Nephron (organoid): ENCODE data around the gene NFKBIE.
A peak's percentile ranks its signal among the peaks of the same experiment; 100 is the strongest.

Source experiments
- H3K27ac Mint-ChIP-seq, 3 experiments: 2 replicates each; pipeline ENCODE4 v1.8.0; 2020; ENCODE audit warnings: mixed read lengths in 3 of 3, mild to moderate bottlenecking in 2 of 3, moderate library complexity in 1 of 3
- H3K27me3 Mint-ChIP-seq: 2 replicates; pipeline ENCODE4 v1.8.0; 2021; ENCODE audit warnings: low read depth, mild to moderate bottlenecking, moderate library complexity, mixed read lengths
- H3K36me3 Mint-ChIP-seq: 2 replicates; pipeline ENCODE4 v1.8.0; 2020; ENCODE audit warnings: low read depth, mixed read lengths
- H3K4me1 Mint-ChIP-seq: 2 replicates; pipeline ENCODE4 v1.8.0; 2020; ENCODE audit warnings: mixed read lengths
- H3K4me3 Mint-ChIP-seq, 3 experiments: 2 replicates each; pipeline ENCODE4 v1.8.0; 2020; ENCODE audit warnings: mild to moderate bottlenecking in 3 of 3, mixed read lengths in 3 of 3, moderate library complexity in 2 of 3
- H3K9me3 Mint-ChIP-seq: 2 replicates; pipeline ENCODE4 v1.8.0; 2020; ENCODE audit warnings: mixed read lengths
- CTCF ChIP-seq, 3 experiments: fragments of 200-600 bp; sonication (generic); IDR thresholded peaks; one replicate each; pipeline ENCODE4 v1.5.0; 2021; ENCODE audit warnings: antibody characterized with exemption in 3 of 3; ENCODE audit not compliant: unreplicated experiment in 3 of 3

Gene NFKBIE

DNA sequence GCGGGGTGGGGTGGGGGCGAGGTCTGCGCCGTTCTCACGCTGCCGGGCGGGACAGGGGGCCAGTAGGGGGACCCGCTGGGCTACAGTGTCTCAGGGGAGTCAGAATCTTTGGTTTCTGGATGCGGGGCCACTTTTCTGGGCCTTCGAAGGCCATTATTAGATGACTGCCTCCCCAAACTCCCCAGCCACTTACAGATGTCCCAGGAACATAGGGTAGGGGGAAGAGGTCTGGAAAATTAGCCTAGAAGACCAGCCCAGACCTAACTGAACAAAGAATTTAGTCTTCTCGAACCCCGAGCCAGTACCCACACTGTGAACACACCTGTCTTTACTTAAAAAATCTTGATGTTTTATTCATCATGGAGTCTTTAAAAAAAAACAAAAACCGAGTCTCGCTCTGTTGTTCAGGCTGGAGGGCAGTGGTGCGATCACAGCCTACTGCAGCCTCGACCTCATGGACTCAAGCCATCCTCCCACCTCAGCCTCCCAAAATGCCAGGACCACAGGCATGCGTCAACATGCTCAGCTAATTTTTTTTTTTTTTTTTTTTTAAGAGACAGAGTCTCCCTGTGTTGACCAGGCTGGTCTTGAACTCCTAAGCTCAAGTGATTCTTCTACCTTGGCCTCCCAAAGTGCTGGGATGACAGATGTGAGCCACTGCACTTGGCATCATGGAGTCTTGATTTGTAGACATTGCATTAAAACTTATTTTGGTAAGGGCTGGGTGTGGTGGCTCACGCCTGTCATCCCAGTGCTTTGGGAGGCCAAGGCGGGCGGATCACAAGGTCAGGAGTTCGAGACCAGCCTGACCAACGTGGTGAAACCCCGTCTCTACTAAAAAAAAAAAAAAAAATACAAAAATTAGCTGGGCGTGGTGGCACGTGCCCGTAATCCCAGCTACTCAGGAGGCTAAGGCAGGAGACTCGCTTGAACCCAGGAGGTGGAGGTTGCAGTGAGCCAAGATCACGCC is 45.3 kb downstream of the NFKBIE start:
- Mint-ChIP-seq H3K9me3 (no peaks in the 10 kb centered on the region), H3K27ac (peak overlapping the region; percentile 31 to 83 (median 81)), H3K27me3 (peaks cover 12% of the 10 kb centered on the region), H3K36me3 (no peaks in the 10 kb centered on the region), H3K4me3 (peak overlapping the region; percentile 63 to 91 (median 79)), H3K4me1 (peaks cover 59% of the 10 kb centered on the region)
- no peak for TF ChIP-seq CTCF (IDR thresholded peaks at IDR 0.05; ENCODE audit: unreplicated experiment in 3 of 3)

- peaks cover 51% of the 10 kb centered on the region for H3K4me1 Mint-ChIP-seq
- peak overlapping the region; percentile 79 to 91 (median 86) for H3K4me3 Mint-ChIP-seq
- H3K36me3 Mint-ChIP-seq, result no peaks in the 10 kb centered on the region
- no peaks in the 10 kb centered on the region for H3K9me3 Mint-ChIP-seq
- TF ChIP-seq CTCF (IDR thresholded peaks at IDR 0.05; ENCODE audit: unreplicated experiment in 3 of 3), result no peak
- peak overlapping the region; percentile 83 to 97 (median 96) for H3K27ac Mint-ChIP-seq
- peaks cover 8% of the 10 kb centered on the region for H3K27me3 Mint-ChIP-seq
These were observed 46.1 kb downstream of the NFKBIE start for GRCh38 chr6:44219053-44219814.

DNA sequence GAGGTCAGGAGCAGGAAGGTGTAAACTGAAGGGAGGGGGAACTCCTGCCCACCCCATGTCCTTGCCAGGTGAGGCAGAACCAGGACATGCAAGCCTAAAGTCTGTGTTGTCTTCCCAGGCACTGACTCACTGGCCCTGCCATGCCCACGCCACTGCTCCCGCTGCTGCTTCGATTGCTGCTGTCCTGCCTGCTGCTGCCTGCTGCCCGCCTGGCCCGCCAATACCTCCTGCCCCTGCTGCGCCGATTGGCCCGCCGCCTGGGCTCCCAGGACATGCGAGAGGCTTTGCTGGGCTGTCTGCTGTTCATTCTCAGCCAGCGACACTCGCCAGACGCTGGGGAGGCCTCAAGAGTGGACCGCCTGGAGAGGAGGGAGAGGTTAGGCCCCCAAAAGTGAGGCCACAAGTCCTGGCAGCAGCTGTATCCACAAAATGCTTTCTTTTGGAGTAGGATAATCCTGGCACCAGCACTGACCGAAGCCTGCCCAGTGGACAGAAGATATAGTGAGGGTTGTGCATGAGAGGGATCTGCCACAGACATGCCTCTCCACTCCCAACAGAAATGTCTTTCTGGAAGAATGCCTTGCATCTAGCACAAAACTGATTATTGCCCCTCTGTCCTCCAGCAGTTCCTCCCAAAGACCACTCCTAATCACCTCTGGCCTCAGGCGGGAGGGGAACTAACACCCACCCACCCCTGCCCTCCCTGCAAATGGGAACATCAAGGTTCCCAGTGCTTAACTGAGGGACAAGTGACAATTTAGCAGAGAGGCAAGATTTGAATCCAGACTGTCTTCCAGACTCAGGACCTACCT is 47.8 kb downstream of the NFKBIE start:
- Mint-ChIP-seq H3K4me3 (peak overlapping the region; percentile 70 to 91 (median 82)), H3K9me3 (no peaks in the 10 kb centered on the region), H3K27me3 (peaks cover 8% of the 10 kb centered on the region), H3K27ac (peak overlapping the region; percentile 92 to 97 (median 96)), H3K4me1 (peaks cover 45% of the 10 kb centered on the region), H3K36me3 (no peaks in the 10 kb centered on the region)
- no peak for TF ChIP-seq CTCF (IDR thresholded peaks at IDR 0.05; ENCODE audit: unreplicated experiment in 3 of 3)

DNA sequence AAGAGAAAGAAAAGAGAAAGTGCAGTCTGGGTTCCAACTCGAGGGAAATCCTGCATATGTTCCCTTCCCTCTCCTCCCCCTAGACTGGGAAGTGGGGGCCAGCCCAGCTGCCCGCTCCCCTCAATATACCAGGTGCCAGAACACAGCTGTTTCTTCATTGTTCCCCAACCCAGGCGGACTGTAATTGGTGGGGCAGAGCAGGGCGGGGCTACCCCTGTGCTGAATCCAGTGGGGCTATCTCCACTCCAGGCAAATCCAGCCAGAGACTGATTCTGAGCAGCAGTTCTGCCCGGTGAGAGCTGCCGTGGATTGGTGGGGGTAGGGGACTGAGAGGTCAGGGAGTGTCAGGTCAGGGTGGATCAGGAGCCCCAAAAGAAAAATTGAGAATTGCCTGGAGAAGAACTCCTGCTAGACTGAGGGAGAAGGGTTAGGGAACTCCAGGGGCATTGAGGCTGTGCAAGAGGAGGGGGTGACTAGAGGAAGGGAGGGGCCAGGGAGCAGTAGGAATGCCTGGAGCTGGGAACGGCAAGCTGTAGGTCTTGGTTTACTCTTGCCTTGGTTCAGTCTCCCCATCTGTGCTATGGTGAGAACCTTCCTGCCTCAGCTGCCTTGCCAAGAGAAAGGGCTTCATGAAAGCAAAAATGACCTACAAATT is 48.5 kb downstream of the NFKBIE start, which contains the start of gene MYMX:
Gene MYMX (plus strand): TSS at position 250 of the 655 bp plus-strand sequence. CDS start 546 bp downstream, outside the sequence.
- TF ChIP-seq CTCF (IDR thresholded peaks at IDR 0.05; ENCODE audit: unreplicated experiment in 3 of 3), result no peak
- Mint-ChIP-seq H3K36me3 (no peaks in the 10 kb centered on the region), H3K27me3 (peaks cover 8% of the 10 kb centered on the region), H3K27ac (peak within 1 kb of the TSS; percentile 92 to 97 (median 96)), H3K9me3 (no peaks in the 10 kb centered on the region), H3K4me1 (peaks cover 42% of the 10 kb centered on the region), H3K4me3 (peak within 1 kb of the TSS; percentile 70 to 91 (median 84))

GRCh38 chr6:44214307-44214706 is 51.0 kb downstream of the NFKBIE start:
- Mint-ChIP-seq H3K4me1 (peaks cover 33% of the 10 kb centered on the region), H3K27me3 (peaks cover 8% of the 10 kb centered on the region), H3K36me3 (no peaks in the 10 kb centered on the region), H3K27ac (peak overlapping the region in 1 of 3 experiments; percentile 3), H3K9me3 (no peaks in the 10 kb centered on the region), H3K4me3 (no peak overlapping the region)
- no peak for TF ChIP-seq CTCF (IDR thresholded peaks at IDR 0.05; ENCODE audit: unreplicated experiment in 3 of 3)
